ENCODE results near the gene KLF3. TPM values are rescaled to one million over a fixed set of nuclear protein-coding genes. Genes with fewer than 3 reads are reported as not detected.

Gene KLF3
- total RNA-seq, 2 donors from 2014 or later: 47.7 to 55.4 TPM

DNA sequence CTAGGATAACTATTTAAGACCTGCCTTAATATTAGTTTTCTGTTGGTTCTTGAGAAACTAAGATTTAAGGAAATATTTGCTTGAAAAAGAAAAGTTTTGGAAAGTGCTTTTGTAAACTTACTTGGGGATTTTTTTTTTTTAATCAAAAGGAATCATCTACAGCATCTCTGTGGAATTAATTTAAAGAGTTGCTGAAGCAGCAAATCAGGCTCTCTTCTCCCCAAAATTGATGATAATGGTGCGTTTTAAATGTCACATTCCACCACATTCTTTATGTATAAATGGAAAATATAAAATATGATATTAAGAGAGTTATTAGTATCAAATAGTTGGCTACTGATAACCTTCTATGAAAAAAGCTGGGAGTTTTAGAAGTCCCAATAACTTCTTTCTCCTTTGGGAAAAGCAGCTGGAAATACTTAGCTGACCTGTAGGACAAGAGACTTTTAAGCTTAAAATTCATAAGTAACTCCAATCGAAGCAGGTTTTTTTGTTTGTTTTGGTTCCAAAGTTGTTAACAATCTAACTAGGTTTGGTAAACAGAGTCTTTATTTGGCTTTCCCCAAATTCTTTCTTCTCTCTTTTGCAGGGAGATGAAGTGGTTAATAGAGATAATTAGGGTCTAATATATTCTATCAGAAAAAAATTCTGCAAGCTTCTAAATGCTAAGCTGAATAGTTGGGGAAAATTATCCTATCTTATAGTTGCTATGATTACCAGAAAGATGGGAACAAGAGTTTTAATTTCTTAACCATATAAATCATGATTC is 4.4 kb downstream of the KLF3 start:
- 22% methylated on average over 2 of the region's 2 CpGs for WGBS
- TF ChIP-seq, protein P1, sequence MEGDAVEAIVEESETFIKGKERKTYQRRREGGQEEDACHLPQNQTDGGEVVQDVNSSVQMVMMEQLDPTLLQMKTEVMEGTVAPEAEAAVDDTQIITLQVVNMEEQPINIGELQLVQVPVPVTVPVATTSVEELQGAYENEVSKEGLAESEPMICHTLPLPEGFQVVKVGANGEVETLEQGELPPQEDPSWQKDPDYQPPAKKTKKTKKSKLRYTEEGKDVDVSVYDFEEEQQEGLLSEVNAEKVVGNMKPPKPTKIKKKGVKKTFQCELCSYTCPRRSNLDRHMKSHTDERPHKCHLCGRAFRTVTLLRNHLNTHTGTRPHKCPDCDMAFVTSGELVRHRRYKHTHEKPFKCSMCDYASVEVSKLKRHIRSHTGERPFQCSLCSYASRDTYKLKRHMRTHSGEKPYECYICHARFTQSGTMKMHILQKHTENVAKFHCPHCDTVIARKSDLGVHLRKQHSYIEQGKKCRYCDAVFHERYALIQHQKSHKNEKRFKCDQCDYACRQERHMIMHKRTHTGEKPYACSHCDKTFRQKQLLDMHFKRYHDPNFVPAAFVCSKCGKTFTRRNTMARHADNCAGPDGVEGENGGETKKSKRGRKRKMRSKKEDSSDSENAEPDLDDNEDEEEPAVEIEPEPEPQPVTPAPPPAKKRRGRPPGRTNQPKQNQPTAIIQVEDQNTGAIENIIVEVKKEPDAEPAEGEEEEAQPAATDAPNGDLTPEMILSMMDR (IDR thresholded peaks at IDR 0.05): no peak
- TF ChIP-seq POLR2A (IDR thresholded peaks at IDR 0.05): no peak
- TF ChIP-seq POLR2AphosphoS5 (IDR thresholded peaks at IDR 0.05): no peak
- H3K27me3 ChIP-seq (replicated peaks; ENCODE audit: insufficient read depth): no peaks in the 10 kb centered on the region
- H3K4me1 ChIP-seq (replicated peaks): peaks cover 32% of the 10 kb centered on the region
- DNase-seq (ENCODE audit: low spot score): no peak
- H3K9me3 ChIP-seq: no peaks in the 10 kb centered on the region
- no peak overlapping the region for H3K4me3 ChIP-seq
- peak overlapping the region; percentile 99 for H3K27ac ChIP-seq
- intact Hi-C loops (cut with DNase I): no loop called here
- H3K36me3 ChIP-seq: no peaks in the 10 kb centered on the region

DNA sequence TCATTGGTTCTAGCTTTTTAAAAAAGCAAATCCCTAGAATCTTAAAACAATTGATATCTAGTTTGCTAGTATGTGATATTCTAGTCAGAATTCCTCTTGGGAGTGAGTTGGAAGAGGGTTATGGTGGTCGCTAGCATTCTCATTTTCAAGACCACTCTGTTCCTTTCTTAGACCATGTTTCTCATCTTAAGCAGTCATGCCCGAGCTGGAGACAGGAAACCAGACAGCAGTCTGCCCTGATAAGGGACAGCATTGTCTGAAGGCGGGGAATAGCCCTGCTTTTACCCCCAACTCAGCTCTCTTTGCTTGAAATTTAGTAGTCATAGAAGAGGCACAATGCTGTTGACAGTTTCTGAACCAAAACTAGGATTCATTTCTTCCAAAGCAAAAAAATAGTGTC is 5.2 kb downstream of the KLF3 start:
- H3K36me3 ChIP-seq: no peaks in the 10 kb centered on the region
- no peak for DNase-seq (ENCODE audit: low spot score)
- 59% methylated on average over 3 of the region's 3 CpGs for WGBS
- H3K9me3 ChIP-seq: no peaks in the 10 kb centered on the region
- intact Hi-C loops (cut with DNase I): no loop called here
- no peaks in the 10 kb centered on the region for H3K27me3 ChIP-seq (replicated peaks; ENCODE audit: insufficient read depth)
- H3K4me3 ChIP-seq: no peak overlapping the region
- TF ChIP-seq POLR2AphosphoS5 (IDR thresholded peaks at IDR 0.05): no peak
- TF ChIP-seq, protein P1 (IDR thresholded peaks at IDR 0.05): no peak
- no peak for TF ChIP-seq POLR2A (IDR thresholded peaks at IDR 0.05)
- H3K27ac ChIP-seq: peak overlapping the region; percentile 99
- H3K4me1 ChIP-seq (replicated peaks): peaks cover 40% of the 10 kb centered on the region

DNA sequence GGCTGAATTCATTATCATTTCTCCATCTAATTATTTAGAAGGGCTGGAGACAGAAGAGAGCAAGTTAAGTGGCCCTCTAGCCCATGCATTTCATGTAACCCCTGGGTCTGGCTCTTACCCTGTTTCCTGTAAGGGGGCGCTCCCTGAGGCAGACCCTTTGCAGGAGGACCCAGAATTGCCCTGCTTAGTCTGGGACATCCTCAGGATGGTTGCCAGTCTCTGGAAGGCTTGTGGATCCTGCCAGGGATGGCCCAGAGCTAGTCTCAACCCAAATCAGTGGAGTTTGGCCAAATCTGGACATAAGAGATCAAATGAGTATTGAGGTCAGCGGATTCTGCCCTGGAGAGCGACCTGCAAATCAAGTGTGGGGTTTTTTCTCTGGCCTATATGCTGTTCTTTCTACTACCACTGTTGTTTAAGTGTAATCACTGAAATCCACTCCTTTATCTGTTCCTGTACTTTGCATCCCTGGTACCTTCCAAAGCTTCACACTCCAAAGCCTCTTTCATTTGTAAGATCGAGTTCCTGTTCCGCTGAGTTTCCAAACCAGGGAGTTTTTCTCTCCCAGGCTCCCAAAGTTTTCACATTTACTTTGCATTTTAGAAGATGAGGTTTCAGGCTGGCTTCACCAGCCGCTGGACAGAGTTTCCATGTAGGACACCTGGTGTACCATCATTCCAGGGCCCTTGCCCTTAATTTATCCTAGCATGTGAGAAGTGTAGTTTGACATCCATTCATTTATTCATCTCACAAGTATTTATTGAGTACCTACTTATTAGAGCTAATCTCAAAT is 6.3 kb downstream of the KLF3 start:
- Histone ChIP-seq H3K9me3 (no peaks in the 10 kb centered on the region), H3K36me3 (no peaks in the 10 kb centered on the region), H3K27ac (peak overlapping the region; percentile 80 to 85), H3K27me3 (replicated peaks; ENCODE audit: insufficient read depth) (no peaks in the 10 kb centered on the region), H3K4me3 (peak overlapping the region in 1 of 2 donors; percentile 1), H3K4me1 (replicated peaks) (peaks cover 47% of the 10 kb centered on the region)
- 66% methylated on average over 6 of the region's 6 CpGs for WGBS
- TF ChIP-seq POLR2A (IDR thresholded peaks at IDR 0.05) (no peak), POLR2AphosphoS5 (IDR thresholded peaks at IDR 0.05) (no peak)
- TF ChIP-seq, protein P1 (IDR thresholded peaks at IDR 0.05): no peak
- no peak for DNase-seq (ENCODE audit: low spot score)
- intact Hi-C loops (cut with DNase I): loop anchor here (5.0 kb wide), 1 partner anchor 62 kb away; no protein-coding TSS in a partner anchor

DNA sequence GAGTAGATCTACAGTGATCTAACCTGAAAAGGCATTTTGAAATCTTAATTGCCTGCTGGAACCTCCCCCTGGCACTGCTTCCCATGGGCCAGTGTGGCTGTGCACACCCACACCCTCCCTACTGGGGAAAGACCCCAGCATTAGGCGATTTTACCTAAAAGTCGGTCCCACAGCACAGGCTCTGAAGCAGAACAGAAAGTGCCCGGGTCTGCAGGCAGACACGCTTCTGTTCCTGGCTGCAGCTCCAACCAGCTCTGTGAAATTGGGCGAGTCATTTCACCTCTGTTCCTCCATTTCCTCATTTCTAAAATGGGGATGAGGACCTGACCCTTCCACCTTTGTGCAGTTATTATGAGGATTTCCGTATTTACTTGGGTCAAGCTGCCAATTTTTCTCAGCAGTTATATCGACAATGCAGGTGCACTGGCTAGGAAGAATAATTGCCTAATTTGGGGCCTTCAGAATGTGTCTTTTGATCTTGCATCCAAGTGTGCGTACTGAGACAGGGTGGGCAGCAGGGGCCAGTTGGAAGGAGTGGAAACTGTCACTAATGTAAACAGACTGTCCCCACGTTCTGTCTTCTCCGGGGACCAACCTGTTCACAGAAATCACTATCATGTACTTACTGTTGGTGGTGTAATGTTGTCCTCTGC is 7.1 kb downstream of the KLF3 start:
- intact Hi-C loops (cut with DNase I): loop anchor here (5.0 kb wide), 1 partner anchor 61 kb away; no protein-coding TSS in a partner anchor
- 20% methylated on average over 10 of the region's 10 CpGs for WGBS
- H3K4me3 ChIP-seq: peak overlapping the region in 1 of 2 donors; percentile 1

More for the DNA sequence above, 7.1 kb downstream of the KLF3 start:
- no peaks in the 10 kb centered on the region for H3K36me3 ChIP-seq
- peaks cover 54% of the 10 kb centered on the region for H3K4me1 ChIP-seq (replicated peaks)
- DNase-seq (ENCODE audit: low spot score): no peak
- H3K27me3 ChIP-seq (replicated peaks; ENCODE audit: insufficient read depth): no peaks in the 10 kb centered on the region
- H3K9me3 ChIP-seq: no peaks in the 10 kb centered on the region
- TF ChIP-seq POLR2A (IDR thresholded peaks at IDR 0.05): no peak
- no peak for TF ChIP-seq POLR2AphosphoS5 (IDR thresholded peaks at IDR 0.05)
- TF ChIP-seq, protein P1 (IDR thresholded peaks at IDR 0.05): no peak
- H3K27ac ChIP-seq: peak overlapping the region; percentile 80 to 85
